A549 (cell line): ENCODE data around the gene TRAPPC1.

ENCODE experiments used
- CTCF ChIP-seq: fragments of >200 bp; sonication (Bioruptor Twin); formaldehyde crosslinking; IDR thresholded peaks from 3 replicates; pipeline ENCODE4 v1.5.1; 2016
- HDAC2 ChIP-seq: fragments of 200-600 bp; sonication (generic); IDR thresholded peaks from 2 replicates; pipeline ENCODE4 v1.6.1; 2016
- JUN ChIP-seq, 2 experiments: fragments of >200 bp; sonication (Bioruptor Twin); formaldehyde crosslinking; IDR thresholded peaks; 2 replicates in 1 of 2; 3 replicates in 1 of 2; pipeline ENCODE4 v1.6.1; 2016 to 2017
- PHF8 ChIP-seq: fragments of 200-600 bp; sonication (generic); IDR thresholded peaks from 2 replicates; pipeline ENCODE4 v1.6.1; 2016; ENCODE audit warnings: low read depth, mild to moderate bottlenecking, antibody characterized with exemption, moderate library complexity, borderline replicate concordance

- TF ChIP-seq CTCF (no peak), PHF8 (no peak), HDAC2 (no peak), JUN (IDR thresholded peaks at IDR 0.05) (no peak)
These were observed 36.9 kb downstream of the TRAPPC1 start for GRCh38 chr17:7894866-7895265.
